RWPE2 (cell line): ENCODE results near the gene HOXD11.

Experiments
- ATAC-seq: fragments of 200-7000 bp; cut with Tn5 transposase; 3 replicates; pipeline ENCODE4 v1.9.1; 2021; ENCODE audit warnings: low read depth
- DNase-seq: peaks from one replicate; pipeline ENCODE4 v3.0.0-alpha.2; 2020; ENCODE audit warnings: low spot score
- H3K27ac ChIP-seq: fragments of 450-650 bp; 2 replicates; pipeline ENCODE4 v1.5.1; 2017; ENCODE audit warnings: mild to moderate bottlenecking; ENCODE audit not compliant: poor library complexity, severe bottlenecking
- H3K27me3 ChIP-seq: fragments of 250-450 bp; sonication (Bioruptor Pico); 2 replicates; pipeline ENCODE4 v1.5.1; 2021; ENCODE audit warnings: mild to moderate bottlenecking, moderate library complexity; ENCODE audit not compliant: insufficient read depth, poor library complexity, severe bottlenecking
- H3K36me3 ChIP-seq: fragments of 250-450 bp; sonication (Bioruptor Pico); 2 replicates; pipeline ENCODE4 v1.5.1; 2020; ENCODE audit warnings: low read depth, mild to moderate bottlenecking, moderate library complexity
- H3K4me1 ChIP-seq: fragments of 250-450 bp; sonication (Bioruptor Pico); 2 replicates; pipeline ENCODE4 v1.5.1; 2021; ENCODE audit warnings: mild to moderate bottlenecking, moderate library complexity; ENCODE audit not compliant: insufficient read depth, poor library complexity, severe bottlenecking
- H3K4me3 ChIP-seq: fragments of 250-450 bp; sonication (Bioruptor Pico); 2 replicates; pipeline ENCODE4 v1.5.1; 2021; ENCODE audit warnings: mild to moderate bottlenecking, moderate library complexity; ENCODE audit not compliant: severe bottlenecking
- H3K9me3 ChIP-seq: fragments of 250-450 bp; sonication (Bioruptor Pico); 2 replicates; pipeline ENCODE4 v1.5.1; 2021; ENCODE audit warnings: mild to moderate bottlenecking, moderate library complexity; ENCODE audit not compliant: severe bottlenecking
- TF ChIP-seq, protein P1 (sequence below): fragments of 450-650 bp; IDR thresholded peaks from one replicate; pipeline ENCODE4 v1.5.1; 2017; ENCODE audit warnings: mild to moderate bottlenecking, moderate library complexity; ENCODE audit not compliant: poor library complexity, severe bottlenecking

HOXD11 gene

DNA sequence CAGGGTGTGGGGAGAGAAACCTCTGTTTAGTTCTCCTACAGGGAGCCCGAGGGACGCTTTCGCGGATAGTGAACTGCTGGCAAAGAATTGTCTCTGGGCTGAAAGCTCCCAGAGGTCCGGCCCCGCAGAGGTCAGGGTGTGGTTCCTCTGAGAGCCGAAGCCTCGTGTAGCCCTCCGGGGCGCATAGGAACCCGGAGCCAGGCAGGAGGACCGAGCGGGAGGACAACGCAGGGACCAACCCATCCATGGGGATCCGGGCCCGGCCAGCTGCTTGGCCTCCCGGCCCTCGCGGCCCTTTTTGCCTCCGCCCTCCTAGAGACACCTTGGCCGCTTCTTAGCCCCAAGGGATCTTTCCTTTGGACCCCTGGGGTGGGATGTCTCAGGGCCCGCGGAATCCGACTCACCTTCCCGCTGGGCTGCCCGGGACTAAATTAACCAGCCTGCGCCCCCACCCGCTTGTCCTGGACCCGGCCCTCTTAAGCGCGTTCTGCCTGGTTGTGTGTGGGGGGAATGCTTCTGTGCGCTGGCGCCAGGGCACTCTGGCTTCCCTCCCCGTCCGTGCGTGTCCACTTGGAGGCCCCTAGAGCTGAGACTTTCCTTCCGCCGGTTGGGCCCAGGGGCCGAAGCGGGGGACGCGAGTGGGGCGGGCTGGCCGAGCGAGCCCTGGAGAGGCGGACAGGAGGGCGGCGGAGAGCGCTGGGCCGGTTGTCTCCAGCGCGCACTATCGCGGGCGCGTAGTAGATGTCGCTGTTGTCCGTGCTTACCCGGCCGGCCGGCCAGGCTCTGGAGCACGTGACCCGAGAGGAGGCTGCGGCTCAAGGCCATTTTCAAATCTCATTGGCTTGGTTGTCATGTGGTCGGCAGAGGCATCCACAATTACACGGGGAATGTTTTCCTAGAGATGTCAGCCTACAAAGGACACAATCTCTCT is 9.1 kb downstream of the HOXD11 start, which contains the start of gene HOXD10:
TSS of gene HOXD10 (plus strand) at position 896 of the 931 bp plus-strand sequence. CDS start 56 bp downstream, outside the sequence.
- DNase-seq: no peak
- TF ChIP-seq, protein P1, sequence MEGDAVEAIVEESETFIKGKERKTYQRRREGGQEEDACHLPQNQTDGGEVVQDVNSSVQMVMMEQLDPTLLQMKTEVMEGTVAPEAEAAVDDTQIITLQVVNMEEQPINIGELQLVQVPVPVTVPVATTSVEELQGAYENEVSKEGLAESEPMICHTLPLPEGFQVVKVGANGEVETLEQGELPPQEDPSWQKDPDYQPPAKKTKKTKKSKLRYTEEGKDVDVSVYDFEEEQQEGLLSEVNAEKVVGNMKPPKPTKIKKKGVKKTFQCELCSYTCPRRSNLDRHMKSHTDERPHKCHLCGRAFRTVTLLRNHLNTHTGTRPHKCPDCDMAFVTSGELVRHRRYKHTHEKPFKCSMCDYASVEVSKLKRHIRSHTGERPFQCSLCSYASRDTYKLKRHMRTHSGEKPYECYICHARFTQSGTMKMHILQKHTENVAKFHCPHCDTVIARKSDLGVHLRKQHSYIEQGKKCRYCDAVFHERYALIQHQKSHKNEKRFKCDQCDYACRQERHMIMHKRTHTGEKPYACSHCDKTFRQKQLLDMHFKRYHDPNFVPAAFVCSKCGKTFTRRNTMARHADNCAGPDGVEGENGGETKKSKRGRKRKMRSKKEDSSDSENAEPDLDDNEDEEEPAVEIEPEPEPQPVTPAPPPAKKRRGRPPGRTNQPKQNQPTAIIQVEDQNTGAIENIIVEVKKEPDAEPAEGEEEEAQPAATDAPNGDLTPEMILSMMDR: peak; percentile 59
- H3K27me3 ChIP-seq: no peaks in the 10 kb centered on the region

DNA sequence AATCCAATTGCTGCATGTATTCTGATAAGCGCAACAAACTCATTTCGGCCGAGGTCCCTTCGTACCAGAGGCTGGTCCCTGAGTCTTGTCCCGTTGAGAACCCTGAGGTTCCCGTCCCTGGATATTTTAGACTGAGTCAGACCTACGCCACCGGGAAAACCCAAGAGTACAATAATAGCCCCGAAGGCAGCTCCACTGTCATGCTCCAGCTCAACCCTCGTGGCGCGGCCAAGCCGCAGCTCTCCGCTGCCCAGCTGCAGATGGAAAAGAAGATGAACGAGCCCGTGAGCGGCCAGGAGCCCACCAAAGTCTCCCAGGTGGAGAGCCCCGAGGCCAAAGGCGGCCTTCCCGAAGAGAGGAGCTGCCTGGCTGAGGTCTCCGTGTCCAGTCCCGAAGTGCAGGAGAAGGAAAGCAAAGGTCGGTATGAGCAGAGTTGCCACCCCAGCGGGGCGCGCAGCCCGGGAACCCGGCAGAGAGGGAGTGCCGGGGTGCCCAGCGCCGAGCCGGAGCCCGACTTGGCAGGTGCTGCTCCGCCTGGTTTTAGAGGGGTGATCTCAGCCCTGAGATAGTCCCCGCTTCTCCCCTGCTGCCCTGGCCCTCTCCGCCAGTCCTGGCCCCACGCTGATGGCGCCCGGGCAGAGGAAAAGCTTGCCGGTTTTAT is 10.2 kb downstream of the HOXD11 start:
- Histone ChIP-seq H3K9me3 (no peaks in the 10 kb centered on the region), H3K4me3 (no peak overlapping the region), H3K27ac (no peak overlapping the region), H3K27me3 (no peaks in the 10 kb centered on the region), H3K4me1 (peaks cover 6% of the 10 kb centered on the region), H3K36me3 (peaks cover 35% of the 10 kb centered on the region)
- DNase-seq (no peak), ATAC-seq (no peak)
- TF ChIP-seq, protein P1: no peak

More for the DNA sequence above, 9.1 kb downstream of the HOXD11 start, which contains the start of gene HOXD10:
- Histone ChIP-seq H3K4me1 (peaks cover 6% of the 10 kb centered on the region), H3K27ac (peak within 1 kb of the TSS; percentile 22), H3K36me3 (peaks cover 38% of the 10 kb centered on the region), H3K9me3 (no peaks in the 10 kb centered on the region), H3K4me3 (peak within 1 kb of the TSS; percentile 12)
- ATAC-seq: peak; percentile 76

DNA sequence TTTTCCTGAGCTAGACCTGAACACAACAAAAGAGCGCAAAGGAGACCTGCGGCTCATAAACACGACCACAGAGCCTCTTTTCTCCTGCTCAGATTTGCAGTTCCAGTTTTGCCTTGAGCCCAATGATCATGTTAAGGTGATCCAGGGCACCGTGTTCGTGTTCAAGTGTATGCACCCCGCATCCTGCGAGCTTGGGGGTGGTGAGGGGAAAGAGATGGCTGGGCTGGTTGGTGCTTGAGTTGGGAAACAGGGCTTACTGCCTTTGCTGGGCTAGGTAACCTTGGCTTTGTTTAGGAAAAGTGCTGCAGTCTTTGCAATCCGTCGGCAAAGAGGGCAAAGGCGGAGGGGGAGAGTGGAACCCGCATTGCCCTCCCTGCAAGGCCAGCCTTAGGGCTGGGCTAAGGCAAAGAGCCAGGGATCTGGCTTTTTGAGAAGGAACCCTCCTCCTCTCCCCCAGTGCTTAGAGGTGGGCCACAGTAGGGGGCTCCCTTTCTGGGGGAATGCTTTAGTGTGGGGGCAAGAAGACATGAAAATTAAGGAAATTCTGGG is 10.8 kb downstream of the HOXD11 start:
- H3K4me1 ChIP-seq: peaks cover 6% of the 10 kb centered on the region
- DNase-seq (no peak), ATAC-seq (no peak)
- TF ChIP-seq, protein P1: no peak
- H3K9me3 ChIP-seq: no peaks in the 10 kb centered on the region
- H3K27ac ChIP-seq: no peak overlapping the region
- H3K4me3 ChIP-seq: no peak overlapping the region
- no peaks in the 10 kb centered on the region for H3K27me3 ChIP-seq
- H3K36me3 ChIP-seq: peaks cover 34% of the 10 kb centered on the region

DNA sequence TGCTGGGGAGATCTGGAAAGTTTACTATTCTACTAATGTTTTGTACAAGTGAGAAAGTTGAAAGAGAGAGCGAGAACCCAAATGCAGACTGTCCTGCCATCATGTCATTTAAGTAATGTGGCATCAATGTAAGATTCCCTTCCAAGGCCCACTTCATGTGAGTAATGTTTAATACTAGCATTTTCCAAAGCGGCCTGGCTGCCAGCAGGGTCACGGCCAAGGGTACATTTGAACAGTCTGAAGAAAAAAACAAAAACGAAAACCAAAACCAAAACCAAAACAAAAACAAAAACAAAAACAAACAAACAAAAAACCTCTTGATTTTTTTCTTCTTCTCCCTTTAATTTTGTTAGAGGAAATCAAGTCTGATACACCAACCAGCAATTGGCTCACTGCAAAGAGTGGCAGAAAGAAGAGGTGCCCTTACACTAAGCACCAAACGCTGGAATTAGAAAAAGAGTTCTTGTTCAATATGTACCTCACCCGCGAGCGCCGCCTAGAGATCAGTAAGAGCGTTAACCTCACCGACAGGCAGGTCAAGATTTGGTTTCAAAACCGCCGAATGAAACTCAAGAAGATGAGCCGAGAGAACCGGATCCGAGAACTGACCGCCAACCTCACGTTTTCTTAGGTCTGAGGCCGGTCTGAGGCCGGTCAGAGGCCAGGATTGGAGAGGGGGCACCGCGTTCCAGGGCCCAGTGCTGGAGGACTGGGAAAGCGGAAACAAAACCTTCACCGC is 11.7 kb downstream of the HOXD11 start:
- Histone ChIP-seq H3K27ac (no peak overlapping the region), H3K27me3 (no peaks in the 10 kb centered on the region), H3K36me3 (peaks cover 32% of the 10 kb centered on the region), H3K4me1 (peaks cover 6% of the 10 kb centered on the region), H3K4me3 (no peak overlapping the region), H3K9me3 (no peaks in the 10 kb centered on the region)
- DNase-seq: no peak
- TF ChIP-seq, protein P1: peak; percentile 24
- no peak for ATAC-seq
